ENCODE data around the gene PTPRD.
A peak's percentile ranks its signal among the peaks of the same experiment; 100 is the strongest.
"Not testable (repeated sequence)": the region's sequence is repeated elsewhere in the genome, so short reads cannot be mapped to it uniquely, and the experiment has no call there.

The PTPRD gene

DNA sequence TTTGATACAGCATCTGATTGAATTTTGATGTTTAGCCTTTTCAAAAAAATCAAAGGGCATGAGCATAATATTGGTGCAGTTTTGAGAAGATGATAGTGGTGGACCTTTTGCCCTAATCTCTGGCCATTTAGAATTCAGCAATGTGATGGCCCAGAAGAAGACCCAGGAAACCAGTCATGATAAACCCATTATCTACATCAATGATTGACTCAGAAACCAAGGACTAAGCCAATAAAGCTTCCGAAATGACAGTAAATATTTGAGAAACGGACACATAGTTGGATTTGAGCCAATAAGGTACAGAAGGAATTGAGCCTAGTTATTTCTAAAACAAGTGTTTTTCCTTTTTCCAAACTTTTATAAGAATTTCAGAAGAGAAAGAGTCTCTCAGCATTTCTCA, 1654.4 kb downstream of the PTPRD start:
- DNase-seq: no peak

DNA sequence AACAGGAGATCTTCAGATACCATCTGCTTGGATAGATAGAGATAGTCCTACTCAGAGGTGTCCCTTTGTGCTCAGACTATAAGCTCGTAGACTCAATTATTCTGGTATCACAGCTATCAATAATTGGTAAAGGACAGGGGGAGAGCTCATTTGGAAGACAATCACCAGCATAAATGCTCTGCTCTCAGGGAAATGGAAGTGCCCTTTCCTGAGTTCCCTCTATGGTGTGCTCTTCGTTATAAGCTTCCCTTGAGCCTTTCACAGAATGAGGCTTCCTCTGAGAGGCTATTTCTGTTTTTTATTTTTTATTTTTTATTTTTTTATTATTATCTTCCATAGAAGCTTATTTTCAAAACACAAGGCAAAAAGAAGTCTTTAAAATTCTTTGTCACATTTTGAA, 1657.5 kb downstream of the PTPRD start:
- DNase-seq: no peak

DNA sequence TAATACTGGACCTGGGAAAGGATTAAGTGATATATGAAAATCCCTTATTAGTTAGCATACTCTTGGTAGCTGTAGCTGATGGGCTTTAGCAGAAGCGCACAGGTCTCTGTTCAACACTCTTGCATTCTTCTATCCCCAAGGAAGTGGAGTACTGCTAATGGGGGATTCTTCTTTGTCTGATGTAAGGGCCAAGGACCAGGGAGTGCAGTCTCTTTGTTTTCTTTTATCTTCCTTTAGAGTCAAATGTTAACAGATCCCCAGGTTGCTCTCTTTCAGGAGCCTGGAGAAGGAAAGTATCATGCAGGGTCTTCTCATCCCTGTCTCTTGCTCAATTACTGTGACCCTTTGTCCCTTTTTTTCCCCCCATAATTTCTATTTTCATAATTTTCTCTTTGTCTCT, 1666.3 kb downstream of the PTPRD start:
- DNase-seq: no peak

DNA sequence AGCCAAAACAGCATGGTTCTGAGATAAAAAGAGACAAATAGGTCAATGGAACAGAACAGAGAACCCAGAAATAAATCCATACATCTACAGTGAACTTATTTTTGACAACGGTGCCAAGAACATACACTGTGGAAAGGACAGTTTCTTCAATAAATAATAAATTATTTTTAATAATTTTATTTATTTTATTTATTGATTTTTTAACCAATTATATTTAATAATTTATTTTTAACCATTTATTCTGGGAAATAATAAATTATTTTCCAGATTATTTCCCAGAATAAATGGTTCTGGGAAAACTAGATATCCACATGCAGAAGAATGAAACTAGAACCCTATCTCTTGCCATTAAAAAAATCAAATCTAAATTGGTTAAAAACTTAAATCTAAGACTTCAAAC, 1669.4 kb downstream of the PTPRD start:
- no peak for DNase-seq

DNA sequence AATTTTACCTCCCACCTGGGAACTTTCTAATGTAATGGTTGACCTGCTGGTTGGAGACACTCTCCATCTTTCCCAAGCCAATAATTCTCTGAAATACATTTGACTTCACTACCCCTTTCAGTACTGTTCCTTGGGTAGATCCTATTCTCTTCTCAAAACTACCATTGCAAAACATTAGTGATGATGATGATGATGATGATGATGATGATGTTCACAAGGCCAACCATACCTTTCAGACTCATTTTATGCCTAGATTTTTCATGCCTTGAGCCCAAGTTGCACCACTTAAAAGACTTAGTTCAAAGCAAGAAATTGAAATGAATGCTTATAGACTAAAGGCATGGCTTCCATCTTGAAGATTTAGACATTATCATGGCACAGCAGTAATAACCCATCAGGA, 1672.2 kb downstream of the PTPRD start:
- no peak for DNase-seq

DNA sequence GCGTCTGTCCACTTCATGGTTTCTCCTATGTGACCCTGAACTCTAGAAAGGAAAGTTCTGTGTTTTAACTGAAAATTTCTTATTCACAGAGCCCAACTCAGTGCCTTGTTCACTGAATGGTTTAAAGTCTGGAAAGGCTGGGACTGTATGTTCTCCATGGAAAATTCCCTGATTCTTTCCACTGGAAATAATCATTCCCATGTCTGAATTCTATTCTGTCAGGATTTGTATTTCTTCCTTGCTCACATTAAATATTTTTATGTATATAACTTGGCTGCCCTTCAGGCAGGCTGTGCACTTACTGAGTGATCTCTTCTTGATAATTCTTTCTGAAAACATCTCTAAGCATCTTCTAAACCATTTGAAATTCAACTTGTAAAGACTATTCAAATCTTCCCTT, 1686.3 kb downstream of the PTPRD start:
- no peak for DNase-seq

DNA sequence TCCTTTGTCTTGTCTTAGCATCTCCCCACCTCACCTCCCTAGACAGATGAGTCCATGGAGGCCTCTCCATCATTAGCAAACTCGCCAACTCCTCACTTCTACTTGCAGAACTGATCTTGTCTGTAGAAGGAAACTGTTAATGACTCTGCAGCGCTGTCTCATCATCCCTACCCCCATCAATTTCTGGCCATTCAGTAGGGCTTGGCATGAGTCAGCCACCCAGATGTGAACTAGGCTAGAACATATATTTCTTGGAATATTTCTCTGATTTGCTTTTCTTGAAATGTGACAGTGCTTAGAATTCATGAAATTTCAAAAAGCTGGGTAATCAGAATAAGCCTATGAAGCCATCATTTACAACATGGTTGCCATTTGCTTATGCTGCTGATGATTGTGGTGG, 1688.2 kb downstream of the PTPRD start:
- DNase-seq: no peak

DNA sequence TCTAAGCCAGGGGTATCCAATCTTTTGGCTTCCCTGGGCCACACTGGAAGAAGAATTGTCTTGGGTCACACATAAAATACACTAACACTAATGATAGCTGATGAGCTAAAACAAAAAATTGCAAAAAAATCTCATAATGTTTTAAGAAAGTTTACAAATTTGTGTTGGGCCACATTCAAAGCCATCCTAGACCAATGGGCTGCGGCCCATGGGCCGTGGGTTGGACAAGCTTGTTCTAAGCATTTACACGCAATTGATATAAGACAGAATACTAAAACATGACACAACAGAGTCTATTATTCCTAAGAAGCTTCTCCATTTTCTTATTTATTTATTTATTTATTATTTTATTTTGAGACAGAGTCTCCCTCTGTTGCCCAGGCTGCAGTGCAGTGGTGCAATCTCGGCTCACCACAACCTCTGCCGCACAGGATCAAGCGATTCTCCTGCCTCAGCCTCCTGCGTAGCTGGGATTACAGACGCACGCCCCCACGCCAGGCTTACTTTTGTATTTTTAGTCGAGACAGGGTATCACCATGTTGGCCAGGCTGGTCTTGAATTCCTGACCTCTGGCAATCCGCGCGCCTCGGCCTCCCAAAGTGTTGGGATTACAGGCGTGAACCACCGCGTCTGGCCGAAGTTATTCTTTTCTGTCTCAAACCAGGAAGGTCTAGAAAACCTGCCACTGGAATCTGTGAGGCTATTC, 1692.2 kb downstream of the PTPRD start:
- not testable (repeated sequence) for DNase-seq

DNA sequence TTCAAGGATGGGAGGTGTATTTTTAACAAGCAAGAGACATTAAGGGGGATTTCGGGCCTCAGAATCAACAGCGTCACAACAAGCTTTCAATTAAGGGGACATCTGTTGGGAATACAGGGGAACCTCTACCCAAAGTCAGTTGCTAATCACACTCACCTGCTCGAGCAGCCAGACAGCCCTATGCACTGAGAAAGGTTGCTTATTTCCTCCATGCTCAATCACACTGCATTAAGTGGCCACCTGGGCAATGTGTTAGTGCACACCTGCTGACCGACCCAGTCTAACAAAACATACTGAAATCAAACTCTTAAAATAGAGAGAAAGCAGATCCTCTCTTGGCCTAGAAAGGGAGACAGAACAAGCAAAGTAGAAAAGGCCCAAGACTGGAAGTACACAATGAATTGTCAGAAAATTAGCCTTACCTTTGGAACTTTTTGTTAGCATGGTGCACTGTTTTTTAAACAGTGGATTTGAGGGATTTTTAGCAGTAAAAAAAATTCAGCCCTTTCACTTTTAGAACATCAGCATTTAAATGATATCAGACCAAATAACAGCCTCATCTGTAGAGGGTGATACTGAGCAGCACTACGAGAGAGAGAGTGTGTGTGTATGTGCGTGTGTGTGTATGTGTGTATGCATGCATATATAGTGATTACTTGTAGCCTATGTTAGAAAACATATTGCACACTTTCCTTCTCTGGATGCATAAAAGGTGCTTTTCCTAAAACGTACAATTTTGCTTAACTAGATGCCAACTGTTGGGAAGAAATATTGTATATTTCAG, 1694.7 kb downstream of the PTPRD start:
- DNase-seq: peak; percentile 1 to 43

DNA sequence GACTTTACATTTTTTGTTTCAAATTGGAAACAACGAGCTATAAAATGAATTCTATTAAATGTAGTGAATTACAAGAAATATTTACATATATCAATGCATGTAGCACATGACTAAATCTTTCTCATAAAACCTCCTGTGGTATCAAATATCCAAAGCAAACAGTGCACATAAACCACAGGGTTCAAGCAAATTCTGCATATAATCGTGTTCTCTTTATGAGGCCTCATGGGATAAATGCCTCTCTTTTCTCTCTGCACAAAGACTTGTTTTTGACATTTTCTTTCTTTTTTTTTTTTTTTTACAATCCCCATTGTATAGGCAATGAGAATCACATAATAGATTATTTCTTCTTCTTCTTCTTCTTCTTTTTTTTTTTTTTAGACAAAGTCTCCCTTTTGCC, 1696.0 kb downstream of the PTPRD start:
- peak; percentile 31 to 61 for DNase-seq

DNA sequence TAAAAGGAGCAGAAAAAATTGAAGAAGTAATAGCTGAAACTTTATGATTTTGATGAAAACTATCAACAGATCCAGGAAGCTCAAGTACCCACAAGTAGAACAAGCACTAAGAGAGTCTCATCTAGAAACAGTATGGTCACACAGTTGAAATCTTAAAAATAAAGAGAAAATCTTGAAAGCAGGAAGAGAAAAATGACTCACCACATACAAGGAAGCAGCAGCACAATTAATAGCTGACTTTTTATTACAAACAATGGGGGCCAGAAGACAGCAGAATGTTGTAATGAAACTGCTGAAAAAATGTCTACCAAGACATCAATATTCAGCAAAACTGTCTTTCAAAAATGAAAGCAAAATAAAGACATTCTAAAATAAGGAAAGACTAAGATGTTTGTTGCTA, 1704.9 kb downstream of the PTPRD start:
- DNase-seq: no peak

DNA sequence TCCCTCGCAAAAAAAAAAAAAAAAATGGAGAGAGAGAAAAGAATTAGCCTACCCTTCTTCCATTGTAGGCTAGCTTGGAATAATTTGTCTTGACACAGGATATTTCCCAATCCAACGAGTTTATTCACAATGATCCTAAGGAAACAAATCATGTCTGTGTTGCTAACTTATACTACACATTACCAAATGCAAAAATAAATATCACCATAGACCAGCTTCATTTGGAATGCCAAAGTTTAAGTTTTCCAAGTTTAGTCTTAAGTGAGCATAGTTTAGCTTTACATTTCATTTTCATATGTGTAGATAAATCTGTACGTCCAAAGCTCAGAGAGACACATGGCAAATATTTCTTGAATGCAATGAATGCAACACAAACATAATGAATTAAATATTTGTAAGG, 1707.1 kb downstream of the PTPRD start:
- DNase-seq: no peak

DNA sequence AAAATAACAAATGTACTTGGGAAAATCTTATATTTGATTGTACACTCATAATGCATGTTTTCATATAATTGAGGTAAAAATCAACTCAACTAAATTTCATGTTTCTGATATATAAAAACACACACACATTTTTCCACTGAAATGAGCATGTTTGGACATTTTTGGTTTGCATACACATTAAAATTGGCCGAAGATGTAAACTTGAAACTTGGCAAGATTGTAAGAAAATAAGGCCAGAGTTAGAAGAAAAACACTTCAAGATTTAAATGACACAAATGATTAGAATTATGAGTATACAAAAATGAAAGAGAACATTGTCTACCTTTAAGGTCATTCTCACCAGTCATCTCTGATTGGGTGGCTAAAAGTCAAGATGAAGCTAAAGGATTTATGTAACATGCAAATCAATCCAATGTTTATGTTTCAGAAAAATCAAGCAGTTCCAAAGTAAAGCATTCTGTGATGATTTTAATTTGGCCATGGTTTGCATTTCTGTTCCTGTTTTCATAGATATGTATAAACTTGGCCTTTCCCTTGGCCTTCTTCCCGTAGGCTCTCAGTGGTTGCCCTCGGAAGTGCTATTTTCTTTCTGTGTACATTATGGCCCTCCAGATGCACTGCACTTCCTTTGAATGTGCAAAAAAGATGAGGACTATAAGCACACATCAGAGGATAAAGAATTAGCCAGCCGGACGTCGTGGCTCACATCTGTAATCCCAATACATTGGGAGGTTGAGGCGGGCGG, 1707.9 kb downstream of the PTPRD start:
- DNase-seq: no peak

DNA sequence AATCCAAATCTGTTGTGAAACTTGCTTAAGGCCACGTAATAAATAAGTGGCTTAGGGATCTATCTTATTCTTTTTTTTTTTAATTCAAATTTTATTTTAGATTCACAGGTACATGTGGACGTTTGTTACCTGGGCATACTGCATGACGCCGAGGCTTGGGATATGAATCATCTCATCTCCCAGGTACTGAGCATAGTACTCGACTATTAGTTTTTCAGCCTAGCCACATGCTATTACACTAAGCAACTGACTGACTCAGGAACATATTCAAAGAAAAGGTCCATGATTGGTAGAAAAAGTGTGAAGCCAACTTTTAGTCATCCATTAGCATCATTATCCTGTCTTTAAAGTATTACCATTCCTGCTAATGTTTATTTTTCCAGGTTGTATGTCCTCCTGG, 1709.7 kb downstream of the PTPRD start:
- DNase-seq: no peak

DNA sequence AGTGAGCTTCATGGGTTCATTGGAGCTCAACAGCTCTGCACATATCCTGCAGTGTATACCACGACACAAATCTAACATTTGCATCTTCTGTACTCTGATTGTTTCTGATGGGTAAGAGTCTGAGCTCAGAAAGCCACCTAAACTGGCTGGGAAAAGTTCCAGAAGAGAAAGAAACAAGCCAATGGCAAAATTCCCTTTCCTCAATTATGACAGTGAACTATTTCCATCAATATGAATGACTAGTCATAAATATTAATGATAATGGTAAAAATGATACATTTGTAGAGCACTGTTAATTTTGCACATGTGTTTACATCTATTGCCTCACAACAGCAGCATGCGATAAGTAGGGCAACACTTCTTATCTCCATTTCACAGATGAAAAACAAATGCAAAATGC, 1711.7 kb downstream of the PTPRD start:
- no peak for DNase-seq

DNA sequence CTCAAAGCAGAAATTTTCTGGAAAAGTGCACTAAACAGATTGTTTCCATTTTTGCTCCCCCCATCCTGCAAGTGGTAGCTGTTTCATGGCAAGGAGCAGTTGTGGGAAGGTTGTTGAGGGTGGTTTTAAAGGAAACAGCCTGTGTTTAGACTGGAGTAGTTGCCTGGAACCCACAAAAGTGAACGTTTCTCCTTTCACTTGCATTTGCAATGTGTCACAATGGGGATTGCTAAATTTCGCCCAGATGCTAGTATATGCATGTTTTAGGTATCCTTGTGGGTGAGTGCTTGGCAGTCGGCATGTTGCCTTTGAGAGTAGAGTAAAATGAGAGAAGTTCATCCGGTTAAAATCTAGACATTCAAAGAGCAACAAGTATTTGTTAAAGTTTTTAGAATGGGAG, 1713.3 kb downstream of the PTPRD start:
- DNase-seq: no peak

DNA sequence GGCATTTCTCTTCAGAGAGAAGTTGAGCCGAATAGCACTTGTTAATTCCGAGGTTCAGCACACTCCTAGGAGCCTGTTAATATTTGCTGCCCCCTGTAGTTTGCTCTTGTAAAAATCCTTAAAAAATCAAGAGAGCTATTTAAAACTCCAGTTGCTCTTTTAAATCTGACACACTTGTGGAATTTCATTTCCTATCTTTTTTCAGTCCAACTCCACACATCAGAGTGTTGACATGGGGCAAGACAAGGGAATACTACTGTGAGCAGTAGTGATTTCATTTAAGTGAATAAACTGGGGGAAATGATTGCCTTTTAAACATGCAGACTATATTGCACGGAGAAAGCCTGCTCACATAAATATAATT, 1717.0 kb downstream of the PTPRD start:
- DNase-seq: peak; percentile 8 to 60

DNA sequence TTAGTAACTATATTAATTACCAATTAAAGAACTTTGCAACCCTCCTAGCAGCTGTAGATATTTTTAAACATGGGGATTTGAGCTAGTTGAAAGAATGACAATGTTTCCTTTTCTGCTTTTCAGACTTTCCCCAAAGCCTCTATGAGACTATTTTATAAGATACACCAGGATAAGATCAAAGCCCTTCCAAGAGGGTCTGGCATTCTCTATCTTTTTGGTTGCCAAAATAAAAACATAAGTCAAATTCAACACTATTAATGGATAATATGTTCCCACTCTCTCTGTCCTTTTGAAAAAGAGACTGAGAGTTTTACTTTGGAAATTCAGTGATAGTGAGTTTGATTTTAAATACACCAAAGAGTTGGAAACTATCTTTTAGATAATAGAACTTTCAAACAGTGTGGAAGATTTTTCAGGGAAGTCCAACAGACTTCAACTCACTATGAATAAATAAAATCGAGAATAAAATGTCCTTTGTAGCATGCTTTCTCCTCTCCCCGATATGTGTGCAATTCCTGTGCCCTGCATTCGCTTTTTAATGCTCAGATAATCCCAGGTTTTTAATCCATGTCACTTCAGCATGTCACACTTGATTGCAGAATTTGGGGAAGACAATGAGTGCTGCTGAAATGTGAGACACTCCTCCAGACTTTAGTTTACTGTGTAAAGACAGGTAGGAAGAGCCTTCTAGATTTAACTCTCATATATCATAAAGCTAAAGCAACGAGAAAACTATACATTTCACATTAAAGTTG, 1717.5 kb downstream of the PTPRD start:
- no peak for DNase-seq

DNA sequence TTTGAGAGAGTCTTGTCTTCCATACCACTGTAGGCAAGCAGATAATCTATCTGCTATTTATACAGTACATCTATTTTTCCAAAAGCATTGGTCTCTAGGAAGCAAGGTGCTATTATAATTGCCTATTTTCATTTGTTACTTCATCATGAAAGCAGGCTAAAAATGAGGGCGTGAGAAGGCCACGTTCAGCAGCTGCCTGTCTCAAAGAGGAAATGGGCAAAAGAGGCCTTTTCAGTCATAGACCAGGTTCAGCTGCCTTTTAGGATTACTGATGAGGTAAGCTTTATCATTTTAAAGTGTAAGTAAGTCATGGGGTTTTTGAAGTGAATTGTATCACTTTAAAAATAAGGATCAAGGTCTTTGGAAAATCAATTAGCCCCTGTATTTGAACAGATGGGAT, 1722.1 kb downstream of the PTPRD start:
- no peak for DNase-seq

DNA sequence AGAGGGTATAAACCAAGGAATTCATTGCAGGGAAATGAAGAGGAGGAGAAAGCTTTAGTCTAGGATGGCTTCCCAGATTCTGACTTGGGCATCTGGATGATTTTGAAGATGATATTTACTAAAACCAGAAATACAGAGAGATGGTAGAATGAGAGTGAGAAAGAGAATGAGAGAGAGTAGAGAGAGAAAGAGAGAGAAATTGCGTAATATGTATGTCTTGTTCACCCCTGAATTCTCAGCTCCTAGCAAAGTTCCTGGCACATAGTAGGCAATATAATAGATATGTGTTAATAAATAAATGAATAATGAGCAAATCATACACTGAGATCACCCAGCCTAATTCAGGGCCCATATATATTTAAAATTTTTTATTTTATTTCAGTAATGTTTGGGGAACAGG, 1723.7 kb downstream of the PTPRD start:
- DNase-seq: no peak

DNA sequence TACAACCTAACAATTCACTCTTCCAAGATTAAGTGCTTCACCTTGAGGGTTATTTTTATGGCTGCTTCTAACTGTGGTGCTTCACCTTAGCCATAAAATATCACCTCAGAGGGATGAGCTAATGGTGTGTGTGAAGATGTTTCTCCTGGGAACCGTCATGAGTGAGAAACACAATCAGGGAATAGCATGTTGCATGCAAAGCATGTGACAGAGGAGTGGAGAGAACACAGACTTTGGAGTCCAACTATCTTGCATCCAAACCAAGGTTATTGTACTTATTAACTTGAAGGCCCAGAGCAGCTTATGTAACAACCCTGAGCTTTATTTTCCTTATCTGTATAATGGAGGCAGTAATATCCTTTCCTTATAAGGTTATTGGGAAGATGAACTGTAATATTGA, 1724.2 kb downstream of the PTPRD start:
- DNase-seq: no peak

DNA sequence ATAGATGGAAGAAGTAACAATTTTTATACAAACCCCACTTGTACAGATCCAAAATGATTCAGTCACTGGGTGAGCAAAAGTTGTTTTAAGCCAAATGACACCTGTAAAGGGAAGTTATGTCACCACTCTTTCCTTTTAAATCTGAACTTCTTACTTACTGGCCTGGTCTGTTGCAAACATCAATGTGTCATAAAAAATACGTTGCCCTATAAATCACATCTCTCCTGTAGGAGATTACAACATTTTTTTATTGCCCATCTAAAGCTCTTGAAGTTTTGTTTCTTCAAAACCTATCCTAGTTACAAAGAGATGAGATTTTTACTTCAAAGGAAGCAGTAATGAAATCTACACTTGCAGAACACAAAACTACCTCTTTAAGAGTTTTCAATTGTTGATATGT, 1725.4 kb downstream of the PTPRD start:
- no peak for DNase-seq

DNA sequence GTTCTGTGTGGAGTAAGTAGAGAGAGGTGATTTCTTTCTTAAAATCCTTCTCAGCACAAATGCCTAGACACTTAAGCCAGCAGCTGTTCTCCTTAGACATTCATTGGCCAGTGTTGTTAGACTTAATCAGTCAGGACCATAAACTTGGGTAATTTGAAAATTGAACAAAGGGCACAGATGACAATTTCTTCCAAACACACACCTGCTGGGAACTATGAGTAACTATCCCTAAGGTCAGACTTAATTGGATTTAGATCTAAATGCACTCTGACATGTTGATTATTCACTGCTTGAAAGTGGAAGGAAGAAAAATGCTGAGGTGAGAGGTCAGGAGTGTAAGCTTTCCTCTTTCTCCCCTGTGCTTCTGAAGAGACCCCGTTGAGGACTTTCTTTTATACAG, 1729.5 kb downstream of the PTPRD start:
- no peak for DNase-seq
